ENCODE results near the gene PEX6. TPM values are rescaled to one million over a fixed set of nuclear protein-coding genes. Genes with fewer than 3 reads are reported as not detected.

PEX6 gene
- total and polyA plus RNA-seq, 2 of the 13 experiments (the other 11 are each of a cell fraction or from before 2014, with no cell fraction given) = 5.1 to 6.7 TPM

DNA sequence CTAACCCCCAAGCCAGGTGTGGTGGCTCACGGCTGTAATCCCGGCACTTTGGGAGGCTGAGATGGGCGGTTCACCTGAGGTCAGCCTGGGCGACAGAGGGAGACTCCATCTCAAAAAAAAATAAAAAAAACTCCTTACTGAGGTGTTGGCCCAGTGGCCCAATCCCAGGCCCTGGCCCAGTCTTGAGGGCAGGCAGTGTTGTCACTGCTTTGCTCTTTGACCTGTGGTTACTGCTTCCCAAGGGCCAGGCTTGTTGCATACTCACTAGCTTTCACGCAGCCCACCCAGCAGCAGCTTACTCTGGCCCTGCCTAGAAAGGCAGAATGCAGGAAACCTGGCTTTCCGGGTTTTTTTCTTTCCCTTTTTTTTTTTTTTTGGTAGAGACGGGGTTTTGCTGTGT is 36.5 kb downstream of the PEX6 start (continued):
- TF ChIP-seq, protein P1, sequence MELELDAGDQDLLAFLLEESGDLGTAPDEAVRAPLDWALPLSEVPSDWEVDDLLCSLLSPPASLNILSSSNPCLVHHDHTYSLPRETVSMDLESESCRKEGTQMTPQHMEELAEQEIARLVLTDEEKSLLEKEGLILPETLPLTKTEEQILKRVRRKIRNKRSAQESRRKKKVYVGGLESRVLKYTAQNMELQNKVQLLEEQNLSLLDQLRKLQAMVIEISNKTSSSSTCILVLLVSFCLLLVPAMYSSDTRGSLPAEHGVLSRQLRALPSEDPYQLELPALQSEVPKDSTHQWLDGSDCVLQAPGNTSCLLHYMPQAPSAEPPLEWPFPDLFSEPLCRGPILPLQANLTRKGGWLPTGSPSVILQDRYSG (CRISPR knock-in tag; IDR thresholded peaks at IDR 0.05) = no peak
- TF ChIP-seq ZNF703 (CRISPR knock-in tag; IDR thresholded peaks at IDR 0.05; ENCODE audit: borderline replicate concordance) (no peak), ZNF496 (CRISPR knock-in tag; IDR thresholded peaks at IDR 0.05; ENCODE audit: insufficient replicate concordance) (no peak), ZNF547 (CRISPR knock-in tag; IDR thresholded peaks at IDR 0.05) (no peak), HNRNPL (IDR thresholded peaks at IDR 0.05; ENCODE audit: low read depth, low read length) (no peak), NFIB (CRISPR knock-in tag; IDR thresholded peaks at IDR 0.05; ENCODE audit: borderline replicate concordance) (no peak), CEBPG (CRISPR knock-in tag; IDR thresholded peaks at IDR 0.05) (no peak), ZNF564 (CRISPR knock-in tag; IDR thresholded peaks at IDR 0.05) (no peak), NR1H2 (CRISPR knock-in tag; IDR thresholded peaks at IDR 0.05; ENCODE audit: borderline replicate concordance, low read depth) (no peak), MIXL1 (CRISPR knock-in tag; IDR thresholded peaks at IDR 0.05) (no peak), ZNF878 (CRISPR knock-in tag; IDR thresholded peaks at IDR 0.05) (no peak), SYNCRIP (IDR thresholded peaks at IDR 0.05; ENCODE audit: insufficient read depth, low read depth, low read length) (no peak), ZNF543 (CRISPR knock-in tag; IDR thresholded peaks at IDR 0.05) (no peak), BORCS8-MEF2B (CRISPR knock-in tag; IDR thresholded peaks at IDR 0.05) (no peak), ZNF253 (CRISPR knock-in tag; IDR thresholded peaks at IDR 0.05; ENCODE audit: borderline replicate concordance) (no peak), ZNF777 (CRISPR knock-in tag; IDR thresholded peaks at IDR 0.05) (no peak), ZBTB8A (CRISPR knock-in tag; IDR thresholded peaks at IDR 0.05; ENCODE audit: borderline replicate concordance, low read depth) (no peak), RORA (CRISPR knock-in tag; IDR thresholded peaks at IDR 0.05) (no peak), FOXO1 (CRISPR knock-in tag; IDR thresholded peaks at IDR 0.05) (no peak), GABPB1 (CRISPR knock-in tag; IDR thresholded peaks at IDR 0.05) (0 out of 2 replicates have a peak, but pooled peaks have one; percentile 20), ZNF644 (CRISPR knock-in tag; IDR thresholded peaks at IDR 0.05; ENCODE audit: low read depth) (no peak)
- TF ChIP-seq, protein P2, sequence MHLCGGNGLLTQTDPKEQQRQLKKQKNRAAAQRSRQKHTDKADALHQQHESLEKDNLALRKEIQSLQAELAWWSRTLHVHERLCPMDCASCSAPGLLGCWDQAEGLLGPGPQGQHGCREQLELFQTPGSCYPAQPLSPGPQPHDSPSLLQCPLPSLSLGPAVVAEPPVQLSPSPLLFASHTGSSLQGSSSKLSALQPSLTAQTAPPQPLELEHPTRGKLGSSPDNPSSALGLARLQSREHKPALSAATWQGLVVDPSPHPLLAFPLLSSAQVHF (CRISPR knock-in tag; IDR thresholded peaks at IDR 0.05) = no peak
- TF ChIP-seq, protein P3, sequence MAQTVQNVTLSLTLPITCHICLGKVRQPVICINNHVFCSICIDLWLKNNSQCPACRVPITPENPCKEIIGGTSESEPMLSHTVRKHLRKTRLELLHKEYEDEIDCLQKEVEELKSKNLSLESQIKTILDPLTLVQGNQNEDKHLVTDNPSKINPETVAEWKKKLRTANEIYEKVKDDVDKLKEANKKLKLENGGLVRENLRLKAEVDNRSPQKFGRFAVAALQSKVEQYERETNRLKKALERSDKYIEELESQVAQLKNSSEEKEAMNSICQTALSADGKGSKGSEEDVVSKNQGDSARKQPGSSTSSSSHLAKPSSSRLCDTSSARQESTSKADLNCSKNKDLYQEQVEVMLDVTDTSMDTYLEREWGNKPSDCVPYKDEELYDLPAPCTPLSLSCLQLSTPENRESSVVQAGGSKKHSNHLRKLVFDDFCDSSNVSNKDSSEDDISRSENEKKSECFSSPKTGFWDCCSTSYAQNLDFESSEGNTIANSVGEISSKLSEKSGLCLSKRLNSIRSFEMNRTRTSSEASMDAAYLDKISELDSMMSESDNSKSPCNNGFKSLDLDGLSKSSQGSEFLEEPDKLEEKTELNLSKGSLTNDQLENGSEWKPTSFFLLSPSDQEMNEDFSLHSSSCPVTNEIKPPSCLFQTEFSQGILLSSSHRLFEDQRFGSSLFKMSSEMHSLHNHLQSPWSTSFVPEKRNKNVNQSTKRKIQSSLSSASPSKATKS (CRISPR knock-in tag; IDR thresholded peaks at IDR 0.05) = no peak
- TF ChIP-seq, protein P4, sequence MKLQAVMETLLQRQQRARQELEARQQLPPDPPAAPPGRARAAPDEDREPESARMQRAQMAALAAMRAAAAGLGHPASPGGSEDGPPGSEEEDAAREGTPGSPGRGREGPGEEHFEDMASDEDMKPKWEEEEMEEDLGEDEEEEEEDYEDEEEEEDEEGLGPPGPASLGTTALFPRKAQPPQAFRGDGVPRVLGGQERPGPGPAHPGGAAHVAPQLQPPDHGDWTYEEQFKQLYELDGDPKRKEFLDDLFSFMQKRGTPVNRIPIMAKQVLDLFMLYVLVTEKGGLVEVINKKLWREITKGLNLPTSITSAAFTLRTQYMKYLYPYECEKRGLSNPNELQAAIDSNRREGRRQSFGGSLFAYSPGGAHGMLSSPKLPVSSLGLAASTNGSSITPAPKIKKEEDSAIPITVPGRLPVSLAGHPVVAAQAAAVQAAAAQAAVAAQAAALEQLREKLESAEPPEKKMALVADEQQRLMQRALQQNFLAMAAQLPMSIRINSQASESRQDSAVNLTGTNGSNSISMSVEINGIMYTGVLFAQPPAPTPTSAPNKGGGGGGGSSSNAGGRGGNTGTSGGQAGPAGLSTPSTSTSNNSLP (IDR thresholded peaks at IDR 0.05; ENCODE audit: low read depth, low read length) = no peak
- TF ChIP-seq, protein P5, sequence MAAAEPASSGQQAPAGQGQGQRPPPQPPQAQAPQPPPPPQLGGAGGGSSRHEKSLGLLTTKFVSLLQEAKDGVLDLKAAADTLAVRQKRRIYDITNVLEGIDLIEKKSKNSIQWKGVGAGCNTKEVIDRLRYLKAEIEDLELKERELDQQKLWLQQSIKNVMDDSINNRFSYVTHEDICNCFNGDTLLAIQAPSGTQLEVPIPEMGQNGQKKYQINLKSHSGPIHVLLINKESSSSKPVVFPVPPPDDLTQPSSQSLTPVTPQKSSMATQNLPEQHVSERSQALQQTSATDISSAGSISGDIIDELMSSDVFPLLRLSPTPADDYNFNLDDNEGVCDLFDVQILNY (CRISPR knock-in tag; conservative IDR thresholded peaks at IDR 0.05) = no peak
- TF ChIP-seq, protein P6, sequence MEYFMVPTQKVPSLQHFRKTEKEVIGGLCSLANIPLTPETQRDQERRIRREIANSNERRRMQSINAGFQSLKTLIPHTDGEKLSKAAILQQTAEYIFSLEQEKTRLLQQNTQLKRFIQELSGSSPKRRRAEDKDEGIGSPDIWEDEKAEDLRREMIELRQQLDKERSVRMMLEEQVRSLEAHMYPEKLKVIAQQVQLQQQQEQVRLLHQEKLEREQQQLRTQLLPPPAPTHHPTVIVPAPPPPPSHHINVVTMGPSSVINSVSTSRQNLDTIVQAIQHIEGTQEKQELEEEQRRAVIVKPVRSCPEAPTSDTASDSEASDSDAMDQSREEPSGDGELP (IDR thresholded peaks at IDR 0.05; ENCODE audit: borderline replicate concordance, low read depth) = no peak

All from HepG2 (cell line).